ENCODE results near the gene SNAP47. TPM values are rescaled to one million over a fixed set of nuclear protein-coding genes. Genes with fewer than 3 reads are reported as not detected.

SNAP47 gene
- total and polyA plus RNA-seq, 4 donors: 10.6 to 63.0 (median 22.8) TPM

DNA sequence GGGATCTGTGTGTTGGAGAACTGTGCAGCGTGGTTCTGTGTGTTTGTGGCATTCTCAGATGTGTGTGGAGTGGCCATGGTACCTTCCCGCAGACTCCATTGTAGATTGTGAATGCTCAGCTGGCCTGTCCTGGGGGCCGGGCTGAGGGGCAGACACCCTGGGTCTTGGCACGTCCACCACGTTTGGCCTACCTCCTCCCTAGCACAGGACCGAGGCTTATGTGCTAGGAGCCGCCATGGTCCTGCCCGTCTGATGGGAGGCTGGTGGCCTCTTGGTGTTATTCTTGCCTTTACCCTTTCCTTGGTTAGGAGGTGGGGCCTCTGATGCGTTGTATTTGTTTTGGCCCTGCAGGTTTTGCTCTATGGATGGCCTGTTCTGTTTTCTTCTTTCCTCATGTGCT, 25.1 kb downstream of the SNAP47 start:
- H3K4me1 ChIP-seq (ENCODE audit: control insufficient read depth in 5 of 5, insufficient read depth in 5 of 5, low read length in 5 of 5): peaks cover 0 to 10% (median 7%) of the 10 kb centered on the region in 5 donors
- WGBS, 2 donors: 93 to 96% methylated on average over 9 of the region's 9 CpGs
- no peak overlapping the region for H3K9ac ChIP-seq (ENCODE audit: insufficient read depth in 1 of 2, low read length in 2 of 2)
- ATAC-seq (ENCODE audit: insufficient read depth, low FRiP score) (no peak), DNase-seq (no peak)
- TF ChIP-seq, protein P1, sequence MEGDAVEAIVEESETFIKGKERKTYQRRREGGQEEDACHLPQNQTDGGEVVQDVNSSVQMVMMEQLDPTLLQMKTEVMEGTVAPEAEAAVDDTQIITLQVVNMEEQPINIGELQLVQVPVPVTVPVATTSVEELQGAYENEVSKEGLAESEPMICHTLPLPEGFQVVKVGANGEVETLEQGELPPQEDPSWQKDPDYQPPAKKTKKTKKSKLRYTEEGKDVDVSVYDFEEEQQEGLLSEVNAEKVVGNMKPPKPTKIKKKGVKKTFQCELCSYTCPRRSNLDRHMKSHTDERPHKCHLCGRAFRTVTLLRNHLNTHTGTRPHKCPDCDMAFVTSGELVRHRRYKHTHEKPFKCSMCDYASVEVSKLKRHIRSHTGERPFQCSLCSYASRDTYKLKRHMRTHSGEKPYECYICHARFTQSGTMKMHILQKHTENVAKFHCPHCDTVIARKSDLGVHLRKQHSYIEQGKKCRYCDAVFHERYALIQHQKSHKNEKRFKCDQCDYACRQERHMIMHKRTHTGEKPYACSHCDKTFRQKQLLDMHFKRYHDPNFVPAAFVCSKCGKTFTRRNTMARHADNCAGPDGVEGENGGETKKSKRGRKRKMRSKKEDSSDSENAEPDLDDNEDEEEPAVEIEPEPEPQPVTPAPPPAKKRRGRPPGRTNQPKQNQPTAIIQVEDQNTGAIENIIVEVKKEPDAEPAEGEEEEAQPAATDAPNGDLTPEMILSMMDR (IDR thresholded peaks at IDR 0.05; ENCODE audit: control extremely low read depth, extremely low read depth): no peak
- H3K36me3 ChIP-seq (ENCODE audit: control insufficient read depth in 4 of 4, insufficient read depth in 4 of 4, low read length in 4 of 4): peaks cover 0 to 21% (median 8%) of the 10 kb centered on the region in 4 donors
- H3K9me3 ChIP-seq (ENCODE audit: control insufficient read depth in 4 of 4, insufficient read depth in 3 of 4, low read length in 3 of 4): peaks cover 0 to 2% (median 0%) of the 10 kb centered on the region in 4 donors
- no peaks in the 10 kb centered on the region for H3K27me3 ChIP-seq (ENCODE audit: control insufficient read depth in 3 of 3, insufficient read depth in 3 of 3, low read length in 2 of 3)
- H3K4me3 ChIP-seq: no peak overlapping the region
- H3K27ac ChIP-seq (ENCODE audit: low read depth in 1 of 2, low read length in 1 of 2): peak overlapping the region in 1 of 2 donors; percentile 58

DNA sequence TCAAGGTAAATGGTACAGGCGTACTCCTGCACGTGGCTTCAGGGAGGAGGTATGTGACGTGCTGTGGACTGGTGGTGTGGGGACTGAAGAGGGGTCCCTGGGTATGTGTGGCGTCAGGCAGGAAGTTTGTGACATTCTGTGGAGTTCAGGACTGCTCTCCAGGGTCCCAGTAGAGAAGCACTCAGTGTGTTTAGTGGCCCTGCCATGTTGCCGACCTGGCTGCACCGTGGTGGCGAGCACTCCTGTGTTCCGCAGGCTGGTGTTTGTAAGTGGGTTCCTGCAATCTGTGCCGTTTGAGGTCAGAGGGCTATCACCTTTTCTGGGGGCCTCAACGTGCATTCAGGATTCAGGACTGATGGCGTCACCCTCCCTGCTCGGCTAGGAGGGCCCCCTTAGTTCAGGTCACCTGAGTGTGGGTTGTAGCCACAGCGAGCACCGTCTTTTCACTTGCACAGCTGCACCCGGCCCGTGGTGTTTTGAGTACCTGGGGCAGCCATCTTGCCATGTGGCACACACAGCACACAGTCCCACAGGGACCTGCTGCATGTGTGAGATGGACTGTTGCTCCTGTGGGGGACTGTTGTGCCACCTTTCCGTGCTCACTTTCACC, 26.5 kb downstream of the SNAP47 start:
- H3K9me3 ChIP-seq (ENCODE audit: control insufficient read depth in 4 of 4, insufficient read depth in 3 of 4, low read length in 3 of 4): no peaks in the 10 kb centered on the region
- peaks cover 0 to 18% (median 7%) of the 10 kb centered on the region in 4 donors for H3K36me3 ChIP-seq (ENCODE audit: control insufficient read depth in 4 of 4, insufficient read depth in 4 of 4, low read length in 4 of 4)
- TF ChIP-seq, protein P1 (IDR thresholded peaks at IDR 0.05; ENCODE audit: control extremely low read depth, extremely low read depth): no peak
- no peak overlapping the region for H3K9ac ChIP-seq (ENCODE audit: insufficient read depth in 1 of 2, low read length in 2 of 2)
- peaks cover 0 to 11% (median 7%) of the 10 kb centered on the region in 5 donors for H3K4me1 ChIP-seq (ENCODE audit: control insufficient read depth in 5 of 5, insufficient read depth in 5 of 5, low read length in 5 of 5)
- no peak for ATAC-seq (ENCODE audit: insufficient read depth, low FRiP score)
- DNase-seq: no peak
- H3K4me3 ChIP-seq: no peak overlapping the region
- no peak overlapping the region for H3K27ac ChIP-seq (ENCODE audit: low read depth in 1 of 2, low read length in 1 of 2)
- no peaks in the 10 kb centered on the region for H3K27me3 ChIP-seq (ENCODE audit: control insufficient read depth in 3 of 3, insufficient read depth in 3 of 3, low read length in 2 of 3)
- WGBS, 2 donors: 84 to 89% methylated on average over 17 of the region's 17 CpGs

DNA sequence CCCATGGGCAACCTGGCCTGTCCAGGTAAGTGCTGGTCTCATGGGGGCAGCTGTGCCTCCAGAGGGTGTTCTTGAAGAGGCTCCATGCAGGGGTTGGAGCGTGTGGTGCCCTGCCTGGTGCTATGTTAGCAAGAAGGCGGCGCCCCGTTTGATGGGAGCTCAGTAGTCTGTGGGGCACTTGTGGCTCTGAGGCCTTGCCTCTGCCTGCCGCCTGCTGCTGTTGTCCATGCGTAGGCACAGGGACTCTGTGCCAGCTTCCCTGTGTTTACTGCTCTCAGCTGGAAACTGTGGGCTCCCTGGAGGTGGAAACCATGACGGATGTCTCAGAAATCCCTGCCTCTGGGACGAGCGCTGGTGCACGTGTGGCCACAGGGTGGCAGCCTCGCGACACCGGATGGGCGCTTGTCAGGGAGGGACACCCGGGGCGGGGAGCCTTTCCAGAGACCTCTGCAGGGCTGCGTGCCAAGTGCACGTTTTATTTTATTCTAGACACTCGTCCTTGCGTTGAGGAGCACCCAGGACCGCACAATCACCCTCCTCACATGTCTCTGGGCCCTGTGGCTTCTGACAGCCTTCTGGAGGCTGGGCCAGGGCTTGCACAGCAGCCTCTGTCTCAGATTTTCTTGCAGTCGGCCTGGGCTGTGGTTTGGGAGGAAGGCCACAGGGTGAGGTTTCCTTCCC, 27.1 kb downstream of the SNAP47 start:
- H3K27me3 ChIP-seq (ENCODE audit: control insufficient read depth in 3 of 3, insufficient read depth in 3 of 3, low read length in 2 of 3): no peaks in the 10 kb centered on the region
- TF ChIP-seq, protein P1 (IDR thresholded peaks at IDR 0.05; ENCODE audit: control extremely low read depth, extremely low read depth): peak; percentile 81
- H3K4me1 ChIP-seq (ENCODE audit: control insufficient read depth in 5 of 5, insufficient read depth in 5 of 5, low read length in 5 of 5): peaks cover 0 to 17% (median 10%) of the 10 kb centered on the region in 5 donors
- peaks cover 0 to 23% (median 9%) of the 10 kb centered on the region in 4 donors for H3K36me3 ChIP-seq (ENCODE audit: control insufficient read depth in 4 of 4, insufficient read depth in 4 of 4, low read length in 4 of 4)
- H3K27ac ChIP-seq (ENCODE audit: low read depth in 1 of 2, low read length in 1 of 2): no peak overlapping the region
- DNase-seq (peak; percentile 83 to 87 (median 87)), ATAC-seq (ENCODE audit: insufficient read depth, low FRiP score) (peak; percentile 69)
- H3K9me3 ChIP-seq (ENCODE audit: control insufficient read depth in 4 of 4, insufficient read depth in 3 of 4, low read length in 3 of 4): no peaks in the 10 kb centered on the region
- no peak overlapping the region for H3K9ac ChIP-seq (ENCODE audit: insufficient read depth in 1 of 2, low read length in 2 of 2)
- 18 to 19% methylated on average over 22 of the region's 22 CpGs for WGBS, 2 donors
- no peak overlapping the region for H3K4me3 ChIP-seq
